GM15510 (cell line): ENCODE measurements around the gene PAMR1.

Experiments used
- POLR2A ChIP-seq: IDR thresholded peaks from 3 replicates; pipeline ENCODE4 v1.6.1; 2011; ENCODE audit warnings: borderline replicate concordance; ENCODE audit not compliant: insufficient read length; ENCODE audit errors: extremely low read depth

PAMR1 gene

DNA sequence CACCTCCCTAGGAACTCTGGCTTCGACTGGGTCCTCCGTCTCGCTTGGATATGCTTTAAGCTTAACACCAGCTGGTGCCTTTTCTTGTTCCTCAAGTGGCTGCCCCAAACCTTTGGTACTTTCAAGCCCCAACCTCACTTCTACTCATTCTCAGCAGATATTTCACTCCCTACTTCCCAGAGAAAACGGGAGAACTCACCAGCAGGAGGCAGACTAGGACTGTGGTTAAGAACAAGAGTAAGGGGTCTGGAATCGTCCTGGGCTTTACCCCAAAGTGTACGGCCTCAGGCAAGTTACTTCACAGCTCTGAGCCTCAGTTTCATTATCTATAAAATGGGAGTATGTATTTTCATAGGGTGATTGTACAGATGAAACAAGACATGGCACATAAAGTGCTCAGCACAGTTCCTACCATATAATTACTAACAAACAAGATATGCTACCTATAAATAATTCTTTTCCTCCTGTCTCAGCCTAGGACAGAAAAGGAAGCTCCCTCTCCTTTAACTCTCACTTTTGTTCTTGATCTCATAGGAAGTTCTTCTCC lies 37.8 kb downstream of the PAMR1 start:
- no peak for TF ChIP-seq POLR2A

DNA sequence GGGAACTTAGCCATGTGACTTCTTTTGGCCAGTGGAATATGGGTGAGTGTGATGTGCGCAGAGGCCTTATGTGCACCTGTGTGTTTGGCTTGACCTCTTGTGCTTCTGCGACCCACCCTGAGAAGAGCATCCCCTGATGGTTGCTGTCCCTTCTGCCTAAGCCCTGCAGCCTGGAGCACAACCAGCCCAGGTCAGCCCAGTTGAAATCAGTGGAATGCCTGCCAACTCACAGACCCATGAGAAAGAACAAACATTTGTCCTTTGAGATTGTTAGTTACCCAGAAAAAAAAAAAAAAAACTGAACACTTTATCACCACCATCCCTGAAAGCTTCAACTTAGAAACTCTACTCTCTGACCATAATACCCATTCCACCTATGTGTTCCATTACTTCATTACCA lies 38.5 kb downstream of the PAMR1 start:
- TF ChIP-seq POLR2A, result no peak

DNA sequence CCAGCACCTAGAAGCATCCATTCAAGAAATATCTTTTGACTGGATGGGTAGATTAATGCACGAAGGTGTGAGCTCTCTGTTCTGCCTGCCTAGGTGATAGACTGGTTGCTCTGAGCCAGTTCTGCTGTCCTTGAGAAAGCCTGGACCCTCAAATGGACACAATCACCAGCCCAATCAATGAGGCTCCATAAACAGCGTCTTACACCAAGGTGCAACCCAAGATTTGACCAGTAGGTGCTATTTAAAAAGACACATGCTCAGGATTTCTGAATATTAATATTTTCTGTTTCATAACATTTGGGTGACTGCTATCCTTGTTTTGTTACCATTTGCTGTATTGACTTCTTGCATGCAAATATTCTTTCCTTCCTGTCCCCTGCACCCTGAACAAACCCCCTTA lies 39.0 kb downstream of the PAMR1 start:
- no peak for TF ChIP-seq POLR2A

DNA sequence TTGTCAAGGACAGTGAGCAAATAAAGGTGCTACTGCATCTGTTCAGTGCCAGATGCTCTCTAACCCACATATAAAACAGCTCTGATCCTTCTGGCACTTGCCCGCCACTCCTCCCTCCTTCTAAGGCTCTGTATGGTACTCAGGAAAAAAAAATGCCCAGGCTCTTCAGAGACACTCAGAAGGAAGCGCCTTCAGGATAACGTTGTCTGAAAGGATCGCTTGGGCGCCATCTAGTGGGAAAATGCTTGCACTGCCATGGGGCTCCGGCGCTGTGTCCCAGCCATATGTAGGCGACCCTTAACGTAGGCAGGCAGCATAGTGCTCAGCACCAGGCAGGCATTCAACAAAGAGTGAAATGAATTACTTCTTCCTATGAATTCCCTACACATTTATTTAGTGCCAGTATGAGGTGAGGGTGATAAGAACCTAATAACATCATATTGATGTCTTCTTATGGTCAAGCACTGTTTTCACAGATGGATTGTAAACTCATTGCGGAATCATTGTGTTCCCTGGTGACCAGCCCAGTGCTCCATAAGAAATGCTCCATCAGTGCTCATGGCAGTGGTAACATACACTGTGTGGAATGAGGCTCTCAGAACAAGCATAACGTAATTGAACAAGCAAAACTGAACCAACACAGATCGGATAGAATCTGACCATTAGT lies 39.6 kb downstream of the PAMR1 start:
- no peak for TF ChIP-seq POLR2A

DNA sequence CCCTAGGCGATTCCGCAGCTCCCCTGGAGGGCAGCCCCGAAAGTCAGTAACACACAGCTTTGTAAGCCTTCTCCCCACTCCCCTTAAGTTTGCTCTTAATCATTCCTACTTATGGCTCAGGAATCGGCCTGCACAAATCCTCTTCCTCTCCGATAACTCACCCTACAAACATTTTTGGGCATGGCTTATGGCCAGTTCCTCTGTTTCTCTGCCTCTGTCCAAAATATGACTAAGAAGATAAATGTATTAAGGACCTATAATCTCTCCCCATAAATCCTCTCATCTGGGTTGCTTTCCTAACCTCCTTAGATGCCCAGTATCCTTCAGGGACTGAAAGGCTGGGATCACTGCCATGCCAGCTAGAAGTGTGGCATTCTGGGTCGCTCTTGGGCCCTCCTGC lies 41.0 kb downstream of the PAMR1 start:
- TF ChIP-seq POLR2A, result no peak

DNA sequence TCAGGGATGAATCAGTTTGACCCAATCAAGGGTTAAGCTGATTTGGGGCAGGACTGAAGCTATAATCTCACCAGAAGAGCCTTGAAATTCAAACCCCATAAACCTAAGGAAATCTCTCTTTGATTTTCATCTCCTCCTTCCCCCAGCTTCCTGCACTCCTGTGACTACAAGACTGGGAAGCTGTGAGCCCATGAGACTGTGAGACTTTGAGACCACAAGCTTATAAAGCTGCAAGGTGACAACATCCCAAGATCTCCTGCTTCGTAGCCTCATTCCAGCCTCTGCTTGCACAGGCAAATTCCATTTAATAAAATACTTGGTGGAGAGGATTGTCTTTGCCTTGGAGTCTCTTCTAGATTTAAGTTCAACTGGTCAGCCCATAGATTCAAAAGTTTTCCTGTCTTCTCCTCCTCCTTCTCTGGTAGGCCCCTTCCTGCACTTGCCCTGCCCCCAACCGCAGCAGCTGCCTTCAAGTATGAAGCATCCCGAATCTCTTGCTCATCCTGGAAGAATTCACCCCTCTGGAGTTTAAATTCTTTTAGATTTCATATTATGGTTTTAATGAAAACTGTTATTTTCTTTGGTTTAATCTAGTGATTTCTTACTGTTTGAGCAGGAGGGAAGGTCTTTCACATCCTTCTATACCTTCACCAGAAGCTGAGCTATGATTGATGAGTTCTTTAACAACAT lies 42.1 kb downstream of the PAMR1 start:
- no peak for TF ChIP-seq POLR2A

DNA sequence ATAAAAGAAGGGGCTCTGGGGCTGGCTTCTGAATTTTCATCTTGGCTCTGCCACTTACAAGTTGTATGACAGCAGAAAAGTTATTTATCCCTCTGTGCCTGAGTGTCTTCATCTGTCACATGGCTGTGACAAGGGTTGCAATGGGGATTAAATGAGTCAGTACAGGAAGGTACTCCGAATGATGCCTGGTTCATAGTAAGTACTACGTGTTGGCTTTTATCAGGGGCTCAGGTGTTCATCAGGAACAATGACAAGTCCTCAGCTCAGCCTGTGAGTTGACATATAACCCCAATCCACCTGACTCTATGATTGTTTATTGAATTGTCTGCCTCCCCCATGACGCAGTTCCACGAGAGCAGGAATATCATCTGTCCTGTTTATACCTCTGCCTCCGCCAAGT lies 45.7 kb downstream of the PAMR1 start:
- TF ChIP-seq POLR2A, result no peak

DNA sequence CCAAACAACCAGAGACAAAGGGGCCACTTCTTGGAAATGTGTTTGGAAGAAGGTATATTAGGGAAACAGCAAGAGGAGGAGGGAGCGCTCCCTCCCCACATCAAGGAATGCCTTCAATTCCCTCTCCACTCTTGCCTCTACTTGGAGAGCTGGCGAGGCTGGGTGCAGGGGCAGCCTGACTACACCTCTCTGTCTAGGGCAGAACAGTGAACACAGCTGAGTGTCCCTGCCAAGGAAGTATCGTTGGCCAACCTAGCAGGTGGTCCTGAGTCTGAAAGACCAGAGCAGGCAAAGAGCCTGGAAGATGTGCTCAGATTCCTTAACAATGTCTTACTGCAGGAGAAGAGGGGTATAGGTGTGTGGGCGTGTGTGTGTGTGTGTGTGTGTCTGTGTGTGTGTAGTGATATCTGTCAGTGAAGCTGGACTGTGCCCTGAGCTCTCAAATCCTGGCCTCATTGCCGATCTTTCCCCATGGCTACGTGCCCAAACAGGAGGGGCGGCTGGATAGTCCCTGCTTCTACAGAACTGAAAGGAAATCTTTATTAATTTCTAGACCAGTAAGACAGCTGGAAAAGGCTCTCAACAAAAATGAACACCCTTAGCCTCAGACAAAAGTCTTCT lies 46.8 kb downstream of the PAMR1 start:
- TF ChIP-seq POLR2A, result no peak

DNA sequence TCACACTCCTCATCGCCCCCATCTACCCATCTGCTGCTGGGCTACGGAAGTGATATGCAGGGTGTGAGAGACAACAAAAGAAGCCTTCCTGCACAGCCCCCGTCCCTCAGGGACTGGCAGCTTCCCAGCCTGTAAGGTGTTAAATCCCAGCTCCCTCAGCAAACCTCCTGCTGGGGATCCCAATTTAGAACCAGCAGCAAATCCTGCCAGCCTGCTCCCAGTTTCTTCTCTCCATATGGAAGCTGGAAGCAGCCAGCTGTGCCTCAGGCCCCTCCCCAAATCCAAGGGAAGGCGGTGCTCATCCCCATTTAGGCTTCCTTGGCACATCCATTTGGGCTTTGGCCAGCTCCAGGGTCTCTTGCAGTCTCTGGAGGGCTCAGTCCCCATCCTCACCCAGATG lies 47.5 kb downstream of the PAMR1 start:
- no peak for TF ChIP-seq POLR2A

DNA sequence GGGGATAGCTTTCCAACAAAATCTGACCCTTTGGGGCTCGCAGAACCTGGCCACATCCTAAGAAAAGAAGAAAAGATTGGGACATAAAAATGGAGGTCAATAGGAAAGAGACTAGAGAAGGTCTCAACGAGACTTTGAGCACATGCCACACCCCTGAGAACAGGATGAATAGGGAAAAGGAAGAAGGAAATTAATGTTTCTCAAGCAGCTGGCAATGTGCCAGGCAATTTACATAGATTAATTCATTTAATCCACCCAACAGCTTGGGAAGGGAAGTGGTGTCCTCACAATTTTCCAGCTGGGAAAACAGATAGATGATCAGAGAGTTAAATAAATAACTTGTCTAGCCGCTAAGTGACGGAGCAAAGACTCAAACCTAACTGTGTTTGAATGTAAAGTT lies 50.7 kb downstream of the PAMR1 start:
- TF ChIP-seq POLR2A, result no peak

DNA sequence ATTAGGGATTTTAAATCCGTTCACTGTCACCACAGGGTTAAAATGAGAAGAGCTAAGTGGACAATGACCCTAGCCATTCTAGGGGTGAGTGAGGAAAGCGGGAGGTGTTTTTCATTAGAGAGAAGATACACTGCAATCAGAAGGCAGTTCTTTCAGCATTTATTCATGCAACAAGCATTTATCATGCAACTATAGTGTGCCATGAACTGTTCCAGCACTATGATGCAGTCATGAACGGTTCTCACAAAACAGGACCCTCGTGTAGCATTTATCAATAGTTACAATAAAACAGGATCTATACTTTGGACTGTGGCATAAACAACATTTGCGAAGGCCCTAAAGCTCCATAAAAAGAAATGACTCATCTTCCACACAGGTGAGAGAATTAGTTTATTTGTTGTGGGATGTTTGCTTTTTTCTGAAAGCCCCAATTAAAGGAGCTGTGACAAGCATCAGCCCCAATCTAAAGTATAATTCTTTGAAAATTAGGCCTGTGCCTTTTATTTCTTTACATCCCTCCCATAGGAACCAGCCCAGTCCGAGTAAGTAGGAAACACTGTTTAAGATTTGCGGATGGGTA lies 51.5 kb downstream of the PAMR1 start:
- no peak for TF ChIP-seq POLR2A

DNA sequence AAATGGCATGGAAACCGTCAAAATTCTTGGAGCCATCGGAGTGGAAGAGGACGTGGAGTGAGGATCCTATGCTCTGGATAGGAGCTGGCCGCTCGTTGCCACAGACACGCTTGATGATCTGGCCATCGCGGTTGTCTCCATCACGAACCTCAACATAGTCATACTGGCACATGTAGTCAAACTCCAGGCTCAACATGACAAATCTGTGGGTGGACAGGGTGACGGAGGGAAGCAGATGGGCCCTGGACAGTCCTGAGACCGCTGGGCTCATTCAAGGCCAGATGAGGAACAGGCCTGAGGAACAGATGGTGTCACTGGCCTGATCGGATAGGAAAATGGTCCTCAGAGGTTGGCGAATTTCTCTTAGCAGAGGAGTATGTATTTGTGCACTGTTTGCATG lies 54.8 kb downstream of the PAMR1 start:
- no peak for TF ChIP-seq POLR2A

DNA sequence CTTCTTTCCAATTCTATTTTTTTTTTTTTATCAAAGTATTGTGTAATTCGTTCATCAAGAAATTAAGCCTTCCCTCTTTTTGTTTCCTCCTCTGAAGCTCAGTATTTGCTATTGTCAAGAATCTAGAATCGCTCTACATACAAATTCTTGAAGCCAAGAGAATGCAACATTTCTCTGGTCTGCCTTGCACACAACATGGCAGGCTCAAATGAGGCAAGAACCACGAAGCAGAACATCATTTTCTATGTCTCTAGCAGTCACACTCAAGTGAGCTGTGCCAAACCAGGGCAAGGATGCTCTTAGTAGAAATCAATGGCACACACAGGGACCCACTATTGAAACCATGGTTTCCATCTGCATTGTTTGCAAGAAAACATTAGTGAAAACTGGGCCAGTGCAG lies 59.4 kb downstream of the PAMR1 start:
- TF ChIP-seq POLR2A, result no peak

DNA sequence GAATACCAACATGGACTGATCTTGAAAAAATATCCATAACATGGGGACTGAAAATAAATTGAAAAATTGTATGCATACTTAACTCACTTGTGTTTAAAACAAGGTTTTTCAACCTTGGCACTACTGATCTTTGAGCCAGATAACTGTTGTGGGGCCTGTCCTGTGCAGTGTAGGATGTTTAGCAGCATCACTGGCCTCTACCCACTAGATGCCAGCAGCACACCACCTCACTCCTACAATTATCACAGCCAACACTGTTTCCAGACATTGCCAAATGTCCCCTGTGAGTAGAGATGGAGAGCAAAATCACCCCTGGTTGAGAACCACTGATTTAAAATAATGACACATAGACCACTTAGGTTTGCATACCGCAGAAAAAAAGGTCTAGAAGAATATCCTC lies 61.1 kb downstream of the PAMR1 start:
- no peak for TF ChIP-seq POLR2A

DNA sequence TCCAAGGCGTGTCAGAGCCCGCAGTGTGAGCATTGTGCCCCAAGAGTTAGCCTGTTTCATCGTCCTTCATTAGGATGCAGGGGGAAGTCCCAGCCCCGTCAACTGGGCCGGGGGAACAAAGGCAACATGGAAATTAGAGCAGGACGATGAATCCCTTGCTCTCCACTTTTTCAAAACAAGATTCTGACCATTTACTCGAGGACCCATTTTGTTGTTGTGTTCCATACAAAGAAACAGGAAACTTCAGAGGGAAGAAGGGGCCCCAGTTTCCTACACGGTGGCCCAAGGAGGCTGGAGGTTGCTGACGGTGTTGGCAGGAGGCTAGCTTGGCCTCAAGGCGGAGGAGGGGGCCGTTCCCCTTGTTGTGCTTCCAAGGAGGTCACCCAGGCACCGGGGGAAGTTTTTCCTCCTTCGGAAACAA lies 62.1 kb downstream of the PAMR1 start:
- no peak for TF ChIP-seq POLR2A

DNA sequence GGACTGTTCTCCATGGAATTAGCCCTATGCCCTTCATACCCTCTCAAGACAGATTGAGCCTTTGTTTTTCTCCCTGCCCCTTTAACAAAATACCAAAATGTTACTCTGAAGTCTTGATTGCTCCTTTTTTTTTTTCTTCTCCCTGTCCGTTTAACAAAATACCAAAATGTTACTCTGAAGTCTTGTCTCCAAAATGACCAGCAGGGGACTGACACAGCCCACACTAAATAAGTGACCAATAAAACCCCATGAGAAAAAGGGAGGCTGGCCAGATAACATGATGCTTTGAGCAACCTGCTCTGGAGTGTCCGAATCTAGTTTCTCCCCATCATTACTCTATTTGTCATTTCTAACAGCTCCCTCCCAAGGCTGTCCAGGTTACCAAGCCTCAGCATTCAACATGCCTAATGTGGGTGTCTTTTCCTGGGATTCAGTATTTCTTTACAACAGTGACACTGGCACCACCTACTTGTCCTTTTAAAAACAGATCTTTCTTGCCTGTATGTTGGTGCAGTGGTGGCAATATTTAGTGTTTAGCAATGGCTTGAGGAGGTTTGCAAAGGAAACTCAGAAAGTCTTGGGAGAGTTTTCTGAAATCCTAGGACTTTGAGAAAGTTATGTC lies 63.4 kb downstream of the PAMR1 start:
- TF ChIP-seq POLR2A, result no peak

DNA sequence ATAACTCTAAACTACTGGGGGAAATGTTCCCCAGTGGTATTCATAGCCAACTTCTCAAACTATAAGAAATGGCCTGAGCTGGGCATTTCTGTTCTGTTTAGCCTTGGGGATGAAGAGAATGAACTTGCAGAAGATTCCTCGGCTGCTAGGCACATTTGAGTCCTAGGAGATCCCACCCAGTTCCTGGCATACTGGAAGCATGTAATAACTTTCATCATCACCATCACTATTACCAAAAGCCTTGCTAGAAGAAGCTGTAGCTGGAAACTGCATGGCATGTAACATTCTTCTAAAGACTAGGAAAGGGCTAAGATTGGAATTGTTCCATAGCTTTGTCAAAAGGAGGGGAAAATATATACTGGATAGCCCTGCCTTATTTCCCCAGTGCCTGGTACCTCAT lies 65.9 kb downstream of the PAMR1 start:
- no peak for TF ChIP-seq POLR2A
